HepG2 (cell line): ENCODE data around the gene SLC16A13. TPM values are rescaled to one million over a fixed set of nuclear protein-coding genes. Genes with fewer than 3 reads are reported as not detected.

ENCODE experiments used
- ATAC-seq: fragments of 200-7000 bp; cut with Tn5 transposase; 3 replicates; pipeline ENCODE4 v1.9.1; 2020; ENCODE audit warnings: mild to moderate bottlenecking, moderate library complexity
- BruUV-seq: library from RNA; stranded (reverse); fragments of 400-500 nt; replicated peaks from 2 replicates; lab custom pipeline; 2021; lab: Mats Ljungman, UMichigan
- CTCF ChIA-PET: fragments of 300-600 bp; formaldehyde crosslinking; extraction: SDS; loops from one replicate; lab custom pipeline; 2021; ENCODE audit warnings: low total read pairs, inconsistent platforms, low intra/inter-chr PET ratio; lab: Yijun Ruan, JAX
- POLR2A ChIA-PET: fragments of 350-600 bp; sonication (Branson Sonifier 250); formaldehyde crosslinking; loops from one replicate; lab custom pipeline; 2020; ENCODE audit warnings: antibody characterized with exemption, inconsistent platforms; lab: Yijun Ruan, JAX
- DNase-seq: peaks from one replicate; pipeline ENCODE4 v3.0.0-alpha.2; 2015; ENCODE audit warnings: low spot score
- FAIRE-seq: peaks from 3 replicates; lab custom pipeline; 2011; peaks lifted over from hg19 to GRCh38; lab: Jason Lieb, UNC
- H2AFZ ChIP-seq: one replicate; pipeline ENCODE4 v1.6.1; 2011; ENCODE audit warnings: low read length, inconsistent platforms
- H3K27ac ChIP-seq: fragments of 300-600 bp; 3 replicates; pipeline ENCODE4 v1.8.0; 2011; ENCODE audit warnings: mixed run types, mild to moderate bottlenecking, mixed read lengths, low read length, inconsistent platforms; ENCODE audit not compliant: insufficient read depth; ENCODE audit errors: extremely low read length
- H3K27me3 ChIP-seq, 2 experiments: fragments of 200-600 bp in 1 of 2; 2 replicates in 1 of 2; 3 replicates in 1 of 2; pipeline versions ENCODE4 v1.6.0 to v1.8.0; 2011; ENCODE audit warnings: low read length in 2 of 2, mild to moderate bottlenecking in 2 of 2, moderate library complexity in 2 of 2, inconsistent platforms in 1 of 2; ENCODE audit not compliant: insufficient read depth in 2 of 2, control insufficient read depth in 1 of 2
- H3K36me3 ChIP-seq, 2 experiments: fragments of 200-600 bp in 1 of 2; replicated peaks in 1 of 2; 2 replicates in 1 of 2; 3 replicates in 1 of 2; pipeline versions ENCODE4 v1.5.1 to v1.8.0; 2011; ENCODE audit warnings: low read length in 2 of 2, inconsistent platforms in 1 of 2; ENCODE audit not compliant: insufficient read depth in 2 of 2, control insufficient read depth in 1 of 2
- H3K4me1 ChIP-seq: 2 replicates; pipeline ENCODE4 v1.5.1; 2012; ENCODE audit warnings: low read length, inconsistent platforms; ENCODE audit not compliant: insufficient read depth
- H3K4me2 ChIP-seq: 2 replicates; pipeline ENCODE4 v1.6.0; 2011; ENCODE audit warnings: low read depth, low read length, inconsistent platforms
- H3K4me3 ChIP-seq, 3 experiments: fragments of 200-600 bp in 1 of 3; sonication (generic), shearing (Covaris generic) in 1 of 3; replicated peaks in 1 of 3; 2 replicates each; pipeline ENCODE4 v1.5.1; 2011 to 2016; ENCODE audit warnings: low read length in 3 of 3, inconsistent platforms in 2 of 3, low read depth in 2 of 3, mild to moderate bottlenecking in 2 of 3, control low read depth in 1 of 3, mixed read lengths in 1 of 3; ENCODE audit not compliant: insufficient read depth in 1 of 3
- H3K79me2 ChIP-seq: one replicate; pipeline ENCODE4 v1.6.1; 2011; ENCODE audit warnings: low read length, inconsistent platforms; ENCODE audit not compliant: insufficient read depth
- H3K9ac ChIP-seq: 2 replicates; pipeline ENCODE4 v1.6.0; 2011; ENCODE audit warnings: mild to moderate bottlenecking, low read depth, low read length, inconsistent platforms; ENCODE audit not compliant: insufficient read depth
- H3K9me3 ChIP-seq: 2 replicates; pipeline ENCODE4 v1.5.1; 2012; ENCODE audit warnings: mild to moderate bottlenecking, low read length
- H4K20me1 ChIP-seq: 2 replicates; pipeline ENCODE4 v1.6.0; 2011; ENCODE audit warnings: inconsistent platforms, mild to moderate bottlenecking, low read length, moderate library complexity; ENCODE audit not compliant: insufficient read depth
- ATF7-NPFF ChIP-seq: sonication (generic); formaldehyde crosslinking; IDR thresholded peaks from 2 replicates; pipeline ENCODE4 v1.8.1; 2023; ENCODE audit warnings: mild to moderate bottlenecking, low read depth, missing genetic modification reagents, moderate library complexity
- CAMTA2 ChIP-seq: sonication (generic); formaldehyde crosslinking; IDR thresholded peaks from 2 replicates; pipeline ENCODE4 v1.4.0; 2020; ENCODE audit warnings: mild to moderate bottlenecking, missing genetic modification reagents, borderline replicate concordance
- THAP9 ChIP-seq: sonication (generic); formaldehyde crosslinking; IDR thresholded peaks from 2 replicates; pipeline ENCODE4; 2020; ENCODE audit warnings: missing genetic modification reagents, mild to moderate bottlenecking, borderline replicate concordance
- WGBS: methylation state at CpG from one replicate; pipeline ENCODE4 v1.1.6; 2017; ENCODE audit warnings: low lambda C conversion rate; 5-methylcytosine and 5-hydroxymethylcytosine counted together
- in situ Hi-C: cut with HindIII; loops from 2 replicates; pipeline ENCODE4 v1.10.0; 2017; ENCODE audit warnings: low pct_unique_long_range_greater_than_20kb; ENCODE audit not compliant: extremely low pct_ligation_motif_present
- intact Hi-C: fragments of 100-400 bp; cut with micrococcal nuclease; formaldehyde crosslinking; loops from one replicate; pipeline ENCODE4 v1.10.0; 2022; ENCODE audit not compliant: unreplicated experiment
- polyA plus RNA-seq, 8 experiments: library from polyadenylated mRNA; depleted of rRNA in 3 of 8; stranded (reverse) in 7 of 8; unstranded in 1 of 8; fragments of >200 nt; fragmentation: Illumina TruSeq in 4 of 8; extraction: Trizol in 4 of 8; gene quantifications; 2 replicates each; pipeline versions ENCODE4 v1.2.1 to v1.2.3, GENCODE V29; 2011 to 2016; ENCODE audit warnings: low read depth in 4 of 8, missing spikeins in 1 of 8, mixed read lengths in 1 of 8; ENCODE audit not compliant: insufficient read depth in 1 of 8
- total RNA-seq, 5 experiments: library from RNA; depleted of rRNA; stranded (reverse); fragments of >200 nt; fragmentation: Illumina TruSeq; extraction: Trizol; gene quantifications; 2 replicates each; pipeline ENCODE4 v1.2.3, GENCODE V29; 2016; ENCODE audit warnings: low read depth in 1 of 5

Gene SLC16A13
- total and polyA plus RNA-seq, 2 of the 13 experiments (the other 11 are each of a cell fraction or from before 2014, with no cell fraction given): 2.2 to 3.0 TPM

GRCh38 chr17:6996256-6997011 lies 39.4 kb upstream of the SLC16A13 start (continued):
- TF ChIP-seq CAMTA2 (CRISPR knock-in tag): no peak

- TF ChIP-seq ATF7-NPFF (CRISPR knock-in tag) (no peak), THAP9 (no peak)
- Histone ChIP-seq H3K36me3 (peaks cover 11 to 34% of the 10 kb centered on the region in 2 experiments; a peak in 4 of 5 replicates), H3K4me1 (no peaks in the 10 kb centered on the region), H3K4me2 (no peak overlapping the region), H4K20me1 (no peaks in the 10 kb centered on the region), H3K79me2 (no peaks in the 10 kb centered on the region), H3K9ac (no peak overlapping the region), H3K9me3 (no peaks in the 10 kb centered on the region), H3K27ac (no peak overlapping the region), H3K4me3 (no peak overlapping the region), H2AFZ (no peak overlapping the region), H3K27me3 (no peaks in the 10 kb centered on the region)
- in situ Hi-C loops: no loop called here
- WGBS: 84% methylated on average over 8 of the region's 8 CpGs
- DNase-seq (no peak), ATAC-seq (no peak), FAIRE-seq (no peak)
- intact Hi-C loops: no loop called here
- CTCF ChIA-PET: no interaction called here
- BruUV-seq: no TSS peak
- POLR2A ChIA-PET: no interaction called here
These were observed 38.6 kb upstream of the SLC16A13 start for GRCh38 chr17:6997171-6997570.
